Loucy (cell line): Measurements from ENCODE around the gene MACROH2A1.

ENCODE experiments used
- H2AFZ ChIP-seq: fragments of 200-600 bp; sonication (generic); 2 replicates; pipeline ENCODE4 v1.6.0; 2016; ENCODE audit warnings: antibody characterized with exemption, mild to moderate bottlenecking, low read length, moderate library complexity
- H3F3A ChIP-seq: fragments of 200-600 bp; 2 replicates; pipeline ENCODE4 v1.6.0; 2016; ENCODE audit warnings: antibody characterized with exemption, low read depth, mild to moderate bottlenecking
- H3K27me3 ChIP-seq: fragments of 200-600 bp; sonication (generic); 2 replicates; pipeline ENCODE4 v1.6.1; 2014; ENCODE audit warnings: low read length, mild to moderate bottlenecking; ENCODE audit not compliant: insufficient read depth, poor library complexity, severe bottlenecking
- H3K36me3 ChIP-seq: fragments of 200-600 bp; sonication (generic); 2 replicates; pipeline ENCODE4 v1.6.1; 2016; ENCODE audit warnings: low read length; ENCODE audit not compliant: insufficient read depth
- H3K4me1 ChIP-seq: fragments of 200-600 bp; sonication (generic); 2 replicates; pipeline ENCODE4 v1.5.1; 2014; ENCODE audit warnings: low read length, mild to moderate bottlenecking; ENCODE audit not compliant: insufficient read depth, poor library complexity, severe bottlenecking
- H3K4me2 ChIP-seq: fragments of 200-600 bp; sonication (generic); 2 replicates; pipeline ENCODE4 v1.6.0; 2014; ENCODE audit warnings: antibody characterized with exemption, low read length, low read depth, mild to moderate bottlenecking; ENCODE audit not compliant: poor library complexity, severe bottlenecking
- H3K4me3 ChIP-seq: fragments of 200-600 bp; sonication (generic); 2 replicates; pipeline ENCODE4 v1.5.1; 2014; ENCODE audit warnings: low read length, mild to moderate bottlenecking, mixed read lengths; ENCODE audit not compliant: poor library complexity, severe bottlenecking
- H3K79me2 ChIP-seq: fragments of 200-600 bp; sonication (generic); 2 replicates; pipeline ENCODE4 v1.6.1; 2014; ENCODE audit warnings: low read length; ENCODE audit not compliant: insufficient read depth
- H3K9ac ChIP-seq: fragments of 200-600 bp; sonication (generic); 2 replicates; pipeline ENCODE4 v1.6.0; 2014; ENCODE audit warnings: mild to moderate bottlenecking, low read depth, low read length, moderate library complexity; ENCODE audit not compliant: poor library complexity, severe bottlenecking
- H3K9me2 ChIP-seq: fragments of 200-600 bp; sonication (generic); replicated peaks from 2 replicates; pipeline ENCODE4 v1.6.1; 2016; ENCODE audit warnings: low read depth, low read length, mixed read lengths
- H3K9me3 ChIP-seq: fragments of 200-600 bp; sonication (generic); 2 replicates; pipeline ENCODE4 v1.6.1; 2014; ENCODE audit warnings: mild to moderate bottlenecking, antibody characterized with exemption, low read length, low read depth; ENCODE audit not compliant: insufficient read depth
- H4K20me1 ChIP-seq: fragments of 200-600 bp; sonication (generic); 2 replicates; pipeline ENCODE4 v1.6.0; 2014; ENCODE audit warnings: antibody characterized with exemption, low read length, mild to moderate bottlenecking; ENCODE audit not compliant: insufficient read depth, poor library complexity, severe bottlenecking
- CTCF ChIP-seq: fragments of 200-600 bp; sonication (generic); conservative IDR thresholded peaks from 2 replicates; pipeline ENCODE4 v1.5.1; 2014; ENCODE audit warnings: mild to moderate bottlenecking, antibody characterized with exemption, low read length
- EZH2phosphoT487 ChIP-seq: fragments of 200-600 bp; IDR thresholded peaks from 2 replicates; pipeline ENCODE4 v1.6.1; 2018; ENCODE audit warnings: antibody characterized with exemption, mild to moderate bottlenecking, moderate library complexity, borderline replicate concordance

The MACROH2A1 gene

GRCh38 chr5:135329066-135329912, 69.7 kb downstream of the MACROH2A1 start:
- TF ChIP-seq EZH2phosphoT487, result no peak
- no peak for TF ChIP-seq CTCF
- Histone ChIP-seq H3K4me3 (no peak overlapping the region), H3K36me3 (peaks cover 55% of the 10 kb centered on the region; the same call in 1 of the 2 replicates), H3K79me2 (0 out of 2 replicates have a peak, but pooled peaks cover 2% of the 10 kb centered on the region), H3K9ac (no peak overlapping the region), H2AFZ (no peak overlapping the region), H3K9me3 (no peaks in the 10 kb centered on the region), H3F3A (peaks cover 17% of the 10 kb centered on the region), H3K9me2 (no peaks in the 10 kb centered on the region), H4K20me1 (peaks cover 9% of the 10 kb centered on the region), H3K27me3 (no peaks in the 10 kb centered on the region), H3K4me2 (no peak overlapping the region), H3K4me1 (peaks cover 10% of the 10 kb centered on the region)

- Histone ChIP-seq H3K4me3 (no peak overlapping the region), H3K4me2 (no peak overlapping the region), H4K20me1 (peaks cover 6% of the 10 kb centered on the region), H3K36me3 (peaks cover 44% of the 10 kb centered on the region; the same call in 1 of the 2 replicates), H3K9me3 (no peaks in the 10 kb centered on the region), H3K9me2 (no peaks in the 10 kb centered on the region), H3K4me1 (peaks cover 10% of the 10 kb centered on the region), H3F3A (peaks cover 6% of the 10 kb centered on the region), H3K9ac (no peak overlapping the region), H3K79me2 (0 out of 2 replicates have a peak, but pooled peaks cover 2% of the 10 kb centered on the region), H2AFZ (no peak overlapping the region), H3K27me3 (no peaks in the 10 kb centered on the region)
- TF ChIP-seq EZH2phosphoT487, result no peak
- TF ChIP-seq CTCF, result no peak
These were observed 70.8 kb downstream of the MACROH2A1 start for GRCh38 chr5:135328128-135328687.

GRCh38 chr5:135327429-135328127, 71.5 kb downstream of the MACROH2A1 start:
- Histone ChIP-seq H3K9ac (no peak overlapping the region), H3K9me2 (no peaks in the 10 kb centered on the region), H3K9me3 (no peaks in the 10 kb centered on the region), H3F3A (no peaks in the 10 kb centered on the region), H3K36me3 (peaks cover 38% of the 10 kb centered on the region; the same call in 1 of the 2 replicates), H2AFZ (no peak overlapping the region), H3K4me2 (no peak overlapping the region), H3K4me3 (no peak overlapping the region), H3K79me2 (no peaks in the 10 kb centered on the region), H3K27me3 (no peaks in the 10 kb centered on the region), H3K4me1 (peaks cover 10% of the 10 kb centered on the region), H4K20me1 (peaks cover under 1% of the 10 kb centered on the region)
- no peak for TF ChIP-seq CTCF
- TF ChIP-seq EZH2phosphoT487, result no peak
